NCI-H128 (cell line): ENCODE measurements around the gene STX19.
"Not testable (repeated sequence)": the region's sequence is repeated elsewhere in the genome, so short reads cannot be mapped to it uniquely, and the experiment has no call there.

Experiments
- DNase-seq: peaks from one replicate; lab custom pipeline; 2025; ENCODE audit not compliant: unreplicated experiment; lab: John Stamatoyannopoulos, UW

Gene STX19

GRCh38 chr3:93979850-93980676 is 48.3 kb downstream of the STX19 start, which contains the start of gene ARL13B:
Gene ARL13B, plus strand, starts transcription at chr3:93980155. Its CDS starts 269 bp downstream, at chr3:93980424.
- peak; percentile 98 for DNase-seq

- DNase-seq: no peak
These were observed 55.0 kb downstream of the STX19 start, which contains the start of gene PROS1 for GRCh38 chr3:93973131-93974126. Gene PROS1, minus strand, starts transcription at chr3:93973896. Its CDS starts 147 bp downstream, at chr3:93973749.

GRCh38 chr3:93969997-93970396 is 58.4 kb downstream of the STX19 start:
- DNase-seq: no peak

GRCh38 chr3:93969443-93969842 is 59.0 kb downstream of the STX19 start:
- no peak for DNase-seq

GRCh38 chr3:93965106-93965505 is 63.3 kb downstream of the STX19 start:
- DNase-seq: not testable (repeated sequence)
